Activated T-helper 1 cell treated with anti-CD3 and anti-CD28 coated beads, Interleukin-2, amount 50 U/mL, for 16 hours (primary cell): ENCODE results near the gene NXT1.

Source experiments
- DNase-seq, 2 donors: peaks; one replicate each; pipeline ENCODE4 v3.0.0-alpha.2; 2020; ENCODE audit warnings: low read depth in 1 of 2, low spot score in 1 of 2

The NXT1 gene

DNA sequence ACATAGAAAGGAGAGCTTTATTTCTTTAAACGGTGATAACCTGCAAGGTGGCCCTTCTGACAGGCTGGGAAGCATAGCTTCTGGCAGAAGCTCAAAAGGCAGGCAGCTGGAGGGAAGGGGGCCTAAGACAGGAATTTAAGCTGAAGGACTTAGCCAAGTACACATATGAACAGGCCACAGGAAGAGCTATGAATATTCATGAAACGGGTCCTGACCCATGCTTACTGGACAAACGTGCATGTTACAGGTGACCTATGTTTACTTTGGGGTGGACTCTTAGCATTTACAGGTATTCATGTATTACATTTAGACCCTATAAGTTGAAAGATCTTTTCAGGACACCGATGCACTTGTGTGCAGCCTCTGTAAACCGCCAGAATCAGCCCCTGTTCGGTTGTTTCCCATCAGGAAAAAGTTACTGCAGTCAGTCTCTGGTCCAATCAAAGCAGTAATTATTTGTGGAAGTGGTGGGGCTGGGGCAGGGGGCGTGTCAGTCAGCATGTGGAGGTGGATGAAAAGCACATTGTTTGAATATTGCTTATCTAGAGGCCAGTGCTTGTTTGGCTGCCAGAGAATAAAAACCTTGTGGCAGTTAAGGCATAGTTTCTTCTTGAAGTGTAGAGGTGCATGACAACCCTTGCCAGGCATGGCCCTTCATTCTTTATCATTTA is 8.5 kb downstream of the NXT1 start:
- DNase-seq: no peak

DNA sequence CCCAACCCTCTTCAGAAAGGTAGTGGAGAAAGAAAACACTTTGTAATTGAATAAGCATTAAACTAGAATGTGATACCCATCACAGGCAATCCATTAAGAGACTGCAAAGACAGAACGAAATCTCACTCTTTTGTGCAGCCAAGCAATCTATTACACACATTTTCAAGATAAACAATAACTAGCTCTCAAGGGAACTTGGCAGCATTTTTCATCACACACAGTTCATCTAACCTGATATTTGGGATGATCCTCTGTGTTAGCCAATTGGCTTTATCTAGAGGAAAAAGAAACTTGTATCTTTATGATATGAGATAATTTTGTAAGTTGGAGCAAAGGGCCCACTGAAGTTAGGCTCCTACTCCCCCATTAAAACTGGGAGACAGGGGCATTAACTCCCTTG is 9.9 kb downstream of the NXT1 start:
- no peak for DNase-seq

GRCh38 chr20:23361119-23361475 is 10.5 kb downstream of the NXT1 start:
- no peak for DNase-seq

- DNase-seq: peak; percentile 96 to 99
Measured at GRCh38 chr20:23361476-23362391, 11.1 kb downstream of the NXT1 start, which contains the start of gene GZF1. Gene GZF1 (plus strand): TSS chr20:23362182. CDS start chr20:23364384, 2,202 bp downstream.

GRCh38 chr20:23362392-23363256 is 12.0 kb downstream of the NXT1 start:
- no peak for DNase-seq

- DNase-seq: no peak
Measured at GRCh38 chr20:23363257-23363649, 12.7 kb downstream of the NXT1 start.

GRCh38 chr20:23365390-23366165 is 15.0 kb downstream of the NXT1 start:
- DNase-seq: no peak

DNA sequence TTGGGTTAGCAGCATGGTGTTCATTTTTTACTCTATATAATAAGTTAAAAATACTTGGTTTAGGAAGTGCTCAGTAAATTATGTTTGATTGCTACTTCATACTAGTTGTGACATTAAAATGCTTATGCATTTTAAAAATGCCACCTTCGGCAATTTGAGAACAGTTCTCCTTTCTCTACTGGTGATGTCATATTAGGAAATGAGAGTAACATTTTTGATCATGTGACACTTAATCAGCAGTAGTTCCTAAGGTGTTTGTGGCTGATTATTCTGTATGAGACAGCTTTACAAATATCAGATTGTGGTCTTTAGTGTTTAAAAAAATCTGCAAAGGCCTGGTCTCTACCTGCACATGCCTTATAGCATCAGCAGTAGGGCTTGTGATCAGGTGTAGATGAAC is 15.8 kb downstream of the NXT1 start:
- no peak for DNase-seq

DNA sequence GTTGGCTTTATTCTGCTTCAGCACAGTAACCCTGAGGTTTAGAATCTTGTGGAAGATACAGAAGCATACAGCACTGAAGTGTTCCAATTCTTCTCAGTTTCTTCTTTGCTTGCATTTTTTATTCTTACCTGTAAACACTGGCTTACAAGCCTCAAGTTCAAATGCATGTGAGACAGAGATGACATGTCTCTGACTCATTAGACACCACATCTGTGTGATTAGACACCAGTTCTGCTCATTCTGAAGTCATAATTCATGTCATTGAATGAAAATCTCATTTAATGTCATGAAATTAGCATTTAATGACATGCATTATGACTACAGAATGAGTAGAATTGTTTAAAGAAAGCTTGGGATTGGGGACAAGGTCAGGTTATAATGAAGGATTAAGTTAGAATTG is 17.2 kb downstream of the NXT1 start:
- DNase-seq: no peak

- no peak for DNase-seq
Measured at GRCh38 chr20:23368316-23369071, 17.9 kb downstream of the NXT1 start.

- DNase-seq: no peak
Measured at GRCh38 chr20:23369072-23369823, 18.7 kb downstream of the NXT1 start.

GRCh38 chr20:23370274-23370673 is 19.7 kb downstream of the NXT1 start:
- DNase-seq: no peak

- DNase-seq: no peak
Measured at GRCh38 chr20:23370873-23371272, 20.3 kb downstream of the NXT1 start.

GRCh38 chr20:23371496-23371895 is 20.9 kb downstream of the NXT1 start:
- DNase-seq: no peak

GRCh38 chr20:23374441-23374840 is 23.9 kb downstream of the NXT1 start:
- no peak for DNase-seq

DNA sequence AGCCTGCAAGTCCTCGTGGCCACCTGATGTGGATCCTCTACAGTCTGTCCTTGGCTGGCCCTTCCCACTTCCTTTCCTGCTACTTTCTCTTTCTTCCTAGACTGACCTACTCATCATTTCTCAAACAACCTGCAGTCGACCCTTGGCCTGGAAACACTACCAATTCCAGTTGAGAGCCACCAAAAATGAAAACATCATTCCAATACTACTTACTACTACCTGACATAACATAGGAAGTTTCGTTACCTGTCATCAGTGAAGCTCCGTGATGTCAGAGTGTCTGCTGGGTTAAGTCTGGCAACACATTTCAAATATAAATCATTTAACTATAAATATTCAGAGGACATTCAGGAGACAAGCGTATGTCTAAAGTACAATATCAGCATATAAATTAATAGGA is 25.2 kb downstream of the NXT1 start:
- DNase-seq: no peak

- no peak for DNase-seq
Measured at GRCh38 chr20:23379772-23380171, 29.2 kb downstream of the NXT1 start.

DNA sequence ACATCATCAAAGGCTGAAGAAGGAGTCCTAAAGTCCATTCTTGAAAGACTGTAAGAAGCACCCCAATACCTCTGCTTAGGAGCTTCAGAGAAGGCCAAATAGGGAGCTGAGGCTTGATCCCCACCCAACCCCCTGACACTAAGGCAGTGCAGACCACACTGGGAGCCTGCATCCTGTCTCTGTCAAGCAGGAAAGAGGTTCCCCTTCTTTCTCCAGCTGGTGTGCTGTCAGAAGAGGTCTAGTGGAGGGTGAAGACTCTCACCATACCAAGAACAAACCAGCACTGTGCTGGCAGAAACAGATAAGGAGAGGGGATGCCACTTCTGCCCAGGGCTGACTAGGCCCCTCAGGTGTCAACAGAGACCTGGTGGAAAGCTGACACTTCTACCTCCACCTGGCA is 31.3 kb downstream of the NXT1 start:
- DNase-seq: no peak
